HepG2 (cell line): Measurements from ENCODE around the gene COQ6. TPM values are rescaled to one million over a fixed set of nuclear protein-coding genes. Genes with fewer than 3 reads are reported as not detected.
A peak's percentile ranks its signal among the peaks of the same experiment; 100 is the strongest.

ENCODE experiments used
- HNF4A ChIP-seq: sonication (generic); formaldehyde crosslinking; IDR thresholded peaks from 2 replicates; pipeline ENCODE4 v1.4.0; 2020; ENCODE audit warnings: missing genetic modification reagents
- ISX ChIP-seq: sonication (generic); formaldehyde crosslinking; conservative IDR thresholded peaks from 2 replicates; pipeline ENCODE4 v1.5.0; 2020; ENCODE audit warnings: missing genetic modification reagents
- MEIS2 ChIP-seq: sonication (generic); formaldehyde crosslinking; IDR thresholded peaks from 2 replicates; pipeline ENCODE4 v1.9.0; 2021; ENCODE audit warnings: mild to moderate bottlenecking, missing genetic modification reagents
- MTA3 ChIP-seq: sonication (generic); formaldehyde crosslinking; IDR thresholded peaks from 2 replicates; pipeline ENCODE4 v1.4.0; 2020; ENCODE audit warnings: missing genetic modification reagents
- NR2F1 ChIP-seq, 2 experiments: fragments of 450-650 bp in 1 of 2; formaldehyde crosslinking in 1 of 2; IDR thresholded peaks; 2 replicates each; pipeline versions ENCODE4 v1.5.0 to v1.6.1; 2016 to 2020; ENCODE audit warnings: mild to moderate bottlenecking in 1 of 2, missing compliant biosample characterization in 1 of 2, missing genetic modification reagents in 1 of 2, moderate library complexity in 1 of 2
- RBFOX2 ChIP-seq: fragments of 200-400 bp; formaldehyde crosslinking; IDR thresholded peaks from 2 replicates; pipeline ENCODE4 v1.6.1; 2017; ENCODE audit warnings: low read depth, mild to moderate bottlenecking, low read length
- TBX2 ChIP-seq: sonication (generic); formaldehyde crosslinking; IDR thresholded peaks from 2 replicates; pipeline ENCODE4 v1.5.0; 2020; ENCODE audit warnings: missing genetic modification reagents, mild to moderate bottlenecking, borderline replicate concordance
- TERF1 ChIP-seq: sonication (generic); formaldehyde crosslinking; IDR thresholded peaks from 2 replicates; pipeline ENCODE4 v1.8.0; 2022; ENCODE audit warnings: mild to moderate bottlenecking, missing genetic modification reagents, moderate library complexity
- TRIM24 ChIP-seq: sonication (generic); formaldehyde crosslinking; IDR thresholded peaks from 2 replicates; pipeline ENCODE4 v1.8.0; 2022; ENCODE audit warnings: mild to moderate bottlenecking, missing genetic modification reagents
- ZBTB8A ChIP-seq: sonication (generic); formaldehyde crosslinking; IDR thresholded peaks from 2 replicates; pipeline ENCODE4 v1.4.0; 2020; ENCODE audit warnings: mild to moderate bottlenecking, low read depth, missing genetic modification reagents, borderline replicate concordance
- ZNF329 ChIP-seq: sonication (generic); formaldehyde crosslinking; IDR thresholded peaks from 2 replicates; pipeline ENCODE4 v1.9.0; 2021; ENCODE audit warnings: low read depth, mild to moderate bottlenecking, missing genetic modification reagents
- ZNF644 ChIP-seq: IDR thresholded peaks from 2 replicates; pipeline ENCODE4 v1.6.1; 2016; ENCODE audit warnings: low read depth
- ZNF83 ChIP-seq: sonication (generic); formaldehyde crosslinking; IDR thresholded peaks from 2 replicates; pipeline ENCODE4 v1.4.0; 2020; ENCODE audit warnings: missing genetic modification reagents, mild to moderate bottlenecking, borderline replicate concordance
- ZSCAN22 ChIP-seq: sonication (generic); formaldehyde crosslinking; IDR thresholded peaks from 2 replicates; pipeline ENCODE4 v1.4.0; 2020; ENCODE audit warnings: mild to moderate bottlenecking, missing genetic modification reagents
- ZSCAN9 ChIP-seq: IDR thresholded peaks from 2 replicates; pipeline ENCODE4 v1.6.1; 2016; ENCODE audit warnings: borderline replicate concordance
- polyA plus RNA-seq, 8 experiments: library from polyadenylated mRNA; depleted of rRNA in 3 of 8; stranded (reverse) in 7 of 8; unstranded in 1 of 8; fragments of >200 nt; fragmentation: Illumina TruSeq in 4 of 8; extraction: Trizol in 4 of 8; gene quantifications; 2 replicates each; pipeline versions ENCODE4 v1.2.1 to v1.2.3, GENCODE V29; 2011 to 2016; ENCODE audit warnings: low read depth in 4 of 8, missing spikeins in 1 of 8, mixed read lengths in 1 of 8; ENCODE audit not compliant: insufficient read depth in 1 of 8
- total RNA-seq, 5 experiments: library from RNA; depleted of rRNA; stranded (reverse); fragments of >200 nt; fragmentation: Illumina TruSeq; extraction: Trizol; gene quantifications; 2 replicates each; pipeline ENCODE4 v1.2.3, GENCODE V29; 2016; ENCODE audit warnings: low read depth in 1 of 5
- TF ChIP-seq, protein P1 (sequence below): sonication (generic); formaldehyde crosslinking; IDR thresholded peaks from 2 replicates; pipeline ENCODE4 v1.9.0; 2021; ENCODE audit warnings: missing genetic modification reagents, borderline replicate concordance
- TF ChIP-seq, protein P2 (sequence below), 2 experiments: sonication (generic) in 1 of 2; formaldehyde crosslinking in 1 of 2; IDR thresholded peaks; 2 replicates each; pipeline versions ENCODE4 v1.4.0 to v1.6.1; 2016 to 2020; ENCODE audit warnings: borderline replicate concordance in 1 of 2, low read depth in 1 of 2, mild to moderate bottlenecking in 1 of 2, missing genetic modification reagents in 1 of 2
- TF ChIP-seq, protein P3 (sequence below): sonication (generic); formaldehyde crosslinking; conservative IDR thresholded peaks from 2 replicates; pipeline ENCODE4 v1.8.0; 2022; ENCODE audit warnings: low read depth, missing genetic modification reagents
- TF ChIP-seq, protein P4 (sequence below): sonication (generic); formaldehyde crosslinking; IDR thresholded peaks from 2 replicates; pipeline ENCODE4 v1.4.0; 2020; ENCODE audit warnings: missing genetic modification reagents

The COQ6 gene
- total and polyA plus RNA-seq, 2 of the 13 experiments (the other 11 are each of a cell fraction or from before 2014, with no cell fraction given) = 18.9 to 34.7 TPM

DNA sequence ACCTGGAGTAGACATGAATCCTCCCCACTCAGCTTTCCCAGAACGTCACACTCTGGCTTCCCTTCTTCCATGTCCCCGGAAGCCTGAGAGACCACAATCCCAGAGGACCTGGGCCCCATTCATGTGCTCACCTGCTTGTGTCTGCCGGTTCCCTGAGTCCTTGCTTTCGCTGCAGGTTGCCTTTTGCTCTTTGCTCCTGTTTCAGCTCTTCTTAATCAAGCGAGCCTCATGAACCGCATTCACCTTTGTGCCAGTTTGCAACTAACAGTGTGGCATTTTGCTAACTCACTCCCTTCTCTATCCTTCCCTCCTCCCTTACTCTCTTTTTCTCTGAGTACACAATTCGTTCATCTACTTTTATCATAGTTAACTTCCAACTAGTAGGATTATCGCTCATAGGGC is 45.9 kb downstream of the COQ6 start (continued):
- TF ChIP-seq TERF1 (CRISPR knock-in tag) (no peak), ZNF83 (CRISPR knock-in tag) (no peak), MTA3 (CRISPR knock-in tag) (no peak), TBX2 (CRISPR knock-in tag) (0 out of 2 replicates have a peak, but pooled peaks have one; percentile 33), ZSCAN22 (CRISPR knock-in tag) (no peak), ZNF644 (CRISPR knock-in tag) (no peak), HNF4A (peak; percentile 76), ZBTB8A (CRISPR knock-in tag) (no peak), RBFOX2 (no peak), TRIM24 (CRISPR knock-in tag) (no peak), ZSCAN9 (CRISPR knock-in tag) (no peak), ISX (CRISPR knock-in tag) (no peak), MEIS2 (no peak), NR2F1 (CRISPR knock-in tag; IDR thresholded peaks at IDR 0.05) (peak in 1 of 2 experiments; percentile 19; a peak in 1 of 4 replicates), ZNF329 (CRISPR knock-in tag) (no peak)
- TF ChIP-seq, protein P1, sequence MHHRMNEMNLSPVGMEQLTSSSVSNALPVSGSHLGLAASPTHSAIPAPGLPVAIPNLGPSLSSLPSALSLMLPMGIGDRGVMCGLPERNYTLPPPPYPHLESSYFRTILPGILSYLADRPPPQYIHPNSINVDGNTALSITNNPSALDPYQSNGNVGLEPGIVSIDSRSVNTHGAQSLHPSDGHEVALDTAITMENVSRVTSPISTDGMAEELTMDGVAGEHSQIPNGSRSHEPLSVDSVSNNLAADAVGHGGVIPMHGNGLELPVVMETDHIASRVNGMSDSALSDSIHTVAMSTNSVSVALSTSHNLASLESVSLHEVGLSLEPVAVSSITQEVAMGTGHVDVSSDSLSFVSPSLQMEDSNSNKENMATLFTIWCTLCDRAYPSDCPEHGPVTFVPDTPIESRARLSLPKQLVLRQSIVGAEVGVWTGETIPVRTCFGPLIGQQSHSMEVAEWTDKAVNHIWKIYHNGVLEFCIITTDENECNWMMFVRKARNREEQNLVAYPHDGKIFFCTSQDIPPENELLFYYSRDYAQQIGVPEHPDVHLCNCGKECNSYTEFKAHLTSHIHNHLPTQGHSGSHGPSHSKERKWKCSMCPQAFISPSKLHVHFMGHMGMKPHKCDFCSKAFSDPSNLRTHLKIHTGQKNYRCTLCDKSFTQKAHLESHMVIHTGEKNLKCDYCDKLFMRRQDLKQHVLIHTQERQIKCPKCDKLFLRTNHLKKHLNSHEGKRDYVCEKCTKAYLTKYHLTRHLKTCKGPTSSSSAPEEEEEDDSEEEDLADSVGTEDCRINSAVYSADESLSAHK (CRISPR knock-in tag) = no peak
- TF ChIP-seq, protein P2, sequence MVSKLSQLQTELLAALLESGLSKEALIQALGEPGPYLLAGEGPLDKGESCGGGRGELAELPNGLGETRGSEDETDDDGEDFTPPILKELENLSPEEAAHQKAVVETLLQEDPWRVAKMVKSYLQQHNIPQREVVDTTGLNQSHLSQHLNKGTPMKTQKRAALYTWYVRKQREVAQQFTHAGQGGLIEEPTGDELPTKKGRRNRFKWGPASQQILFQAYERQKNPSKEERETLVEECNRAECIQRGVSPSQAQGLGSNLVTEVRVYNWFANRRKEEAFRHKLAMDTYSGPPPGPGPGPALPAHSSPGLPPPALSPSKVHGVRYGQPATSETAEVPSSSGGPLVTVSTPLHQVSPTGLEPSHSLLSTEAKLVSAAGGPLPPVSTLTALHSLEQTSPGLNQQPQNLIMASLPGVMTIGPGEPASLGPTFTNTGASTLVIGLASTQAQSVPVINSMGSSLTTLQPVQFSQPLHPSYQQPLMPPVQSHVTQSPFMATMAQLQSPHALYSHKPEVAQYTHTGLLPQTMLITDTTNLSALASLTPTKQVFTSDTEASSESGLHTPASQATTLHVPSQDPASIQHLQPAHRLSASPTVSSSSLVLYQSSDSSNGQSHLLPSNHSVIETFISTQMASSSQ (IDR thresholded peaks at IDR 0.05; ENCODE audit: low read depth) = no peak
- TF ChIP-seq, protein P2 (CRISPR knock-in tag; IDR thresholded peaks at IDR 0.05; ENCODE audit: borderline replicate concordance) = no peak
- TF ChIP-seq, protein P3, sequence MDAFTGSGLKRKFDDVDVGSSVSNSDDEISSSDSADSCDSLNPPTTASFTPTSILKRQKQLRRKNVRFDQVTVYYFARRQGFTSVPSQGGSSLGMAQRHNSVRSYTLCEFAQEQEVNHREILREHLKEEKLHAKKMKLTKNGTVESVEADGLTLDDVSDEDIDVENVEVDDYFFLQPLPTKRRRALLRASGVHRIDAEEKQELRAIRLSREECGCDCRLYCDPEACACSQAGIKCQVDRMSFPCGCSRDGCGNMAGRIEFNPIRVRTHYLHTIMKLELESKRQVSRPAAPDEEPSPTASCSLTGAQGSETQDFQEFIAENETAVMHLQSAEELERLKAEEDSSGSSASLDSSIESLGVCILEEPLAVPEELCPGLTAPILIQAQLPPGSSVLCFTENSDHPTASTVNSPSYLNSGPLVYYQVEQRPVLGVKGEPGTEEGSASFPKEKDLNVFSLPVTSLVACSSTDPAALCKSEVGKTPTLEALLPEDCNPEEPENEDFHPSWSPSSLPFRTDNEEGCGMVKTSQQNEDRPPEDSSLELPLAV (CRISPR knock-in tag) = no peak
- TF ChIP-seq, protein P4, sequence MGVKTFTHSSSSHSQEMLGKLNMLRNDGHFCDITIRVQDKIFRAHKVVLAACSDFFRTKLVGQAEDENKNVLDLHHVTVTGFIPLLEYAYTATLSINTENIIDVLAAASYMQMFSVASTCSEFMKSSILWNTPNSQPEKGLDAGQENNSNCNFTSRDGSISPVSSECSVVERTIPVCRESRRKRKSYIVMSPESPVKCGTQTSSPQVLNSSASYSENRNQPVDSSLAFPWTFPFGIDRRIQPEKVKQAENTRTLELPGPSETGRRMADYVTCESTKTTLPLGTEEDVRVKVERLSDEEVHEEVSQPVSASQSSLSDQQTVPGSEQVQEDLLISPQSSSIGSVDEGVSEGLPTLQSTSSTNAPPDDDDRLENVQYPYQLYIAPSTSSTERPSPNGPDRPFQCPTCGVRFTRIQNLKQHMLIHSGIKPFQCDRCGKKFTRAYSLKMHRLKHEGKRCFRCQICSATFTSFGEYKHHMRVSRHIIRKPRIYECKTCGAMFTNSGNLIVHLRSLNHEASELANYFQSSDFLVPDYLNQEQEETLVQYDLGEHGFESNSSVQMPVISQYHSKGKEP = no peak
